ENCODE results near the gene PLEKHG5. TPM values are rescaled to one million over a fixed set of nuclear protein-coding genes. Genes with fewer than 3 reads are reported as not detected.
A peak's percentile ranks its signal among the peaks of the same experiment; 100 is the strongest.
"Not testable (repeated sequence)": the region's sequence is repeated elsewhere in the genome, so short reads cannot be mapped to it uniquely, and the experiment has no call there.

Gene PLEKHG5
- total RNA-seq, 4 donors from 2014 or later, result 72.5 to 170 (median 99.8) TPM

DNA sequence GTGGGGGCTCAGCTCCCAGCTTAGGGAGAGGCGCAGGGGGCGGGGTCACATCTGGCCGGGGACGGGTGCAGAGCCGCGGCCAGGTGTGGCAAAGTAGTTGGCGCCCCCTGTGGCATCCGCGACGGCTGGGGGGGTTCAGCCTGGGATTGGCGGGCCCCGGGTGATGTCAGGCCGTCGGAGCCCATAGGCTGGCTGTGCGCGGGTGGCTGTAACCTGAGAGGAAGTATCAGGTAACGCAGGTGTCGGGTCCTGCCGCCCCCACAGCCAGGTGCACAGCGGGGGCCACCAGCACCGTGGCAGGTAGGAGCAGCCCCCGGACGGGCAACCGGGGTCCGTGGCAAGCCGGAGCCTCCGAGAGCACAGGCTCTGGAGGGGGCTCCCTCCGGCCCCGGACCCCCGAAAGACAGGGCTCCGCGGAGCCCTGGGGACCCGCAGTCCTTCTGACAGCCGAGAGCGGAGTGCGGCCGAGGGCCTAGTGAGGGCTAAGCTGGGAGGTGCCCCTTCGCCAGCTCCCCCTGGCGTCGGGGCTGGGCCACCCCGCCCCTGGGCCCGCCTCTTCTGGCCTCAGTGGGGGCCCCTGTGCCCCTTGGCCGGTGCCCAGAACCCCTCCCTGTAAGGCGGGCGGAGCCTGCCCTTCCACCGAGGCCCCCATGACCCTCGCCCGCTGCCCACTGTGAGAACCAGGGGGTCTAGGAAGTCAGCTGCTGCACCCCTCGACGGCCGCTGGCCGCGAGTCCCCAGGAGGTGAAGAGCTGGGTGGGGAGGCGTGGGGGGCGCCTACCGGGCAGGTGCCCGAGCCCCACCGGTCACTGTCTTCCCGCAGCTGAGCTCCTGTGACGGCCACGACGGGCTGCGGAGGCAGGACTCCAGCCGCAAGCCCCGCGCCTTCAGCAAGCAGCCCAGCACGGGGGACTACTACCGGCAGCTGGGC lies 43.4 kb downstream of the PLEKHG5 start:
- TF ChIP-seq POLR2A (IDR thresholded peaks at IDR 0.05), result no peak
- TF ChIP-seq, protein P1, sequence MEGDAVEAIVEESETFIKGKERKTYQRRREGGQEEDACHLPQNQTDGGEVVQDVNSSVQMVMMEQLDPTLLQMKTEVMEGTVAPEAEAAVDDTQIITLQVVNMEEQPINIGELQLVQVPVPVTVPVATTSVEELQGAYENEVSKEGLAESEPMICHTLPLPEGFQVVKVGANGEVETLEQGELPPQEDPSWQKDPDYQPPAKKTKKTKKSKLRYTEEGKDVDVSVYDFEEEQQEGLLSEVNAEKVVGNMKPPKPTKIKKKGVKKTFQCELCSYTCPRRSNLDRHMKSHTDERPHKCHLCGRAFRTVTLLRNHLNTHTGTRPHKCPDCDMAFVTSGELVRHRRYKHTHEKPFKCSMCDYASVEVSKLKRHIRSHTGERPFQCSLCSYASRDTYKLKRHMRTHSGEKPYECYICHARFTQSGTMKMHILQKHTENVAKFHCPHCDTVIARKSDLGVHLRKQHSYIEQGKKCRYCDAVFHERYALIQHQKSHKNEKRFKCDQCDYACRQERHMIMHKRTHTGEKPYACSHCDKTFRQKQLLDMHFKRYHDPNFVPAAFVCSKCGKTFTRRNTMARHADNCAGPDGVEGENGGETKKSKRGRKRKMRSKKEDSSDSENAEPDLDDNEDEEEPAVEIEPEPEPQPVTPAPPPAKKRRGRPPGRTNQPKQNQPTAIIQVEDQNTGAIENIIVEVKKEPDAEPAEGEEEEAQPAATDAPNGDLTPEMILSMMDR (IDR thresholded peaks at IDR 0.05), result no peak
- intact Hi-C loops (cut with DNase I; ENCODE audit: low total_unique reads), result no loop called here
- H3K4me3 ChIP-seq (ENCODE audit: low read depth, poor library complexity, severe bottlenecking), result no peak overlapping the region
- whole genome bisulfite sequencing, 2 donors, result 0 to 7% methylated on average over 1 to 11 of the region's 68 CpGs
- DNase-seq (ENCODE audit: low spot score in 2 of 2), result no peak

DNA sequence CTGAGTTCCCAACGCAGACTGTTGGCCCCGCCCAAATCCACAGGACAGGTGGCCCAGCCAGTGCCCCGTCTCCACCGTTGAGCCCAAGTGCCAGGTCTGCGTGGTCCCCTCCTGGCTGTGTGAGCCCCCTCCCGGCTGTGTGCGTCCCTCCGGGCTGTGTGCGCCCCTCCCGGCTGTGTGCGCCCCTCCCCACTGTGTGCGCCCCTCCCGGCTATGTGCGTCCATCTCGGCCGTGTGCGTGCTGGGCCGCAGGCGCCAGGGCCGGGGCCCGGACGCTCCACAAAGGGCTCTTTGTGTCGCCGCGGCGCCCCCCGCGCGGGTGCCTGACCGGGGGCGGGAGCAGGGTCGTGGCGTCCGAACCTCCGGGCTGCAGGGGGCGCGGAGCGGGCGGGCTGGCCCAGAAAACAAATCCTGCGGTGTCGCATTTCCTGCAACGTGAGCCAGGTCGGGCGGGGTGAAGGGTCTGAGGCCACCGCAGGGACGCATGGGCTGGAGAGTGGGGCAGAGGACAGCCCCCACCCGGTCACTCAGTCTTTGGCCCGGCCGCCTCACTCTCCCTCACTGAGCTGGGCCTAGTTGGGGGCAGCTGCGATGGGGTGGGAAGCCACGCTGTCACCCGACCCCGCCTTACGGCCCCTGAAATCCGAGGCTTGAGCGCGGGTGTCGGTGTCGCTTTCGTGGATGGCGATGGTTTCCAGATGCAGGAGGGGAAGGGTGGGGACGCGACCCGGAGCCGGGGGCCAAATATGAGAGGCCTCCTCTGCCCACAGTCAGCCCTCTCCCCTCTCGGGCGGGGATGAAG lies 44.2 kb downstream of the PLEKHG5 start:
- WGBS, 2 donors, result 5 to 7% methylated on average over 14 to 43 of the region's 67 CpGs
- TF ChIP-seq, protein P1 (IDR thresholded peaks at IDR 0.05), result no peak
- TF ChIP-seq POLR2A (IDR thresholded peaks at IDR 0.05), result no peak
- no peak for DNase-seq (ENCODE audit: low spot score in 2 of 2)
- no peak overlapping the region for H3K4me3 ChIP-seq (ENCODE audit: low read depth, poor library complexity, severe bottlenecking)
- intact Hi-C loops (cut with DNase I; ENCODE audit: low total_unique reads), result no loop called here

DNA sequence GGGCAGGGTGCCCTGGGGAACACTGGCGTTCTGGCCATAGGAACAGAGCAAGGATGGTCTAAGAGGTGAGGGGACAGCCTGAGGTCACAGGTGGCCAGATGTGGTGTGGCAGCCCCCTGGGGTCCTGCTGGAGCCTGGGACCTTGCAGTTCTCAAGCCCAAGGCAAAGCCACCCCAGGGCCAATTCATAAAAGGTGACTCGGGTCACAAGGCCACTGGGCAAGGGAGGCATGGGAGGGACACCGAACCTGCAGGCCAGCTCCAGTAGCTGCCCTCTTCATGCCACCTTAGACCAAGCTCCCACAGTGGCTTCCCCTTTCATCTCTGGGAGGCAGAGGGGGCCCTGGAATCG lies 44.8 kb downstream of the PLEKHG5 start:
- DNase-seq (ENCODE audit: low spot score in 2 of 2), result no peak
- H3K4me3 ChIP-seq (ENCODE audit: low read depth, poor library complexity, severe bottlenecking), result no peak overlapping the region
- WGBS, 2 donors, result 63 to 79% methylated on average over 3 to 4 of the region's 4 CpGs
- intact Hi-C loops (cut with DNase I; ENCODE audit: low total_unique reads), result no loop called here
- TF ChIP-seq, protein P1 (IDR thresholded peaks at IDR 0.05), result no peak
- TF ChIP-seq POLR2A (IDR thresholded peaks at IDR 0.05), result no peak

DNA sequence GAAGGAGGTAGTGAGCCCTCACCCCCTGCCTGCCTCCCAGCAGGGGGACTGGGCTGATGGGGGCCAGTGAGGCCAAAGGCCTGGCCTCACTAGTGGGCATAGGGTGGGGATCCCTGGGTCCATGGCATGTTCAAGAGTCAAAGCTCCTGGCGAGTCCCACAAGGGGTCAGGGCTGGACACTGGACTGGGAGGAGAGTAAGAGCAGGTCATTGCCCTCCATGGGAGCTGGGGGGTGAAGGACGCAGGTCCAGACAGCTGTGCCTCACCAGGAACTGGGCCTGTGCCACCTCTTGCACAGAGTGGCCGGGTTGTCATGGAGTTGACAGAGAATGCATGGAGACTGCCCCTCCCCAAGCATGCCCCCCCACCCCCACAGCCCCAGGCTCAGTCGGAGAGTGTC lies 45.5 kb downstream of the PLEKHG5 start:
- not testable (repeated sequence) for DNase-seq (ENCODE audit: low spot score in 2 of 2)

DNA sequence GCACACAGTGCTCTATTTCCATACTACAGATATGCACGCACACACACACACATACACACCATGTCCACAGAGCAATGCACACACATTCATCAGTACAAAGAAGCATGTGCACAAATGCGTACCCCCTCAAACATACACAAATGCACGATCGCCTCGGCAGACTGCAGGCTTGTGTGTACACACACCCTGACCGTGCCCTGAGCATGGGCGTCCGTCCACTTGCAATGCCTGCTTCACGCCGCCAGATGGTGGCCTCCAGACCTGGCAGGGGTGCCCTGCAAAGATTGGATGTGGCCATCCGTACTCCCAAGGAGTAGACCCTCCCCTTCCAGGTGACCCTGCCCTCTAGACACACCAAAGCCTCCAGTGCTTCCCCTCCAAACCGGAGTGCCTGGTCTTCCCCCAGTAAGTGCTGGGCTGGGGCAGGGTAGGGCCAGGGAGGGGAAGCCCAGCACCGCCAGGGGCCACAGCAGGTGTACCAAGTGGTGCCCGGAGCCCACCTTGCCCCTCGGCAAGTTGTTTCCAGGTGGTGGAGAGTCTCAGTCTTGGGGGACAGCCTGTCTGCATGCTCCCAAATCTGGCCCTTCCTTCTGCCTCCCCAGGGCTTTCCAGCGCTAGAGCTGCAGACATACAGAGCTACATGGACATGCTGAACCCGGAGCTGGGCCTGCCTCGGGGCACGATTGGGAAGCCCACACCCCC lies 46.3 kb downstream of the PLEKHG5 start:
- TF ChIP-seq, protein P1 (IDR thresholded peaks at IDR 0.05), result peak in 1 of 3 donors; percentile 9
- TF ChIP-seq POLR2A (IDR thresholded peaks at IDR 0.05), result no peak

More for the DNA sequence above, 45.5 kb downstream of the PLEKHG5 start:
- intact Hi-C loops (cut with DNase I; ENCODE audit: low total_unique reads); H3K4me3 ChIP-seq (ENCODE audit: low read depth, poor library complexity, severe bottlenecking): not testable (repeated sequence)
- WGBS, 2 donors, result 77 to 89% methylated on average over 3 to 4 of the region's 4 CpGs

More for the DNA sequence above, 46.3 kb downstream of the PLEKHG5 start:
- no peak overlapping the region for H3K4me3 ChIP-seq (ENCODE audit: low read depth, poor library complexity, severe bottlenecking)
- intact Hi-C loops (cut with DNase I; ENCODE audit: low total_unique reads), result no loop called here
- WGBS, 2 donors, result 40 to 62% methylated on average over 14 to 16 of the region's 19 CpGs
- no peak for DNase-seq (ENCODE audit: low spot score in 2 of 2)

All from lower leg skin (tissue), 4 donors.